GM19397 (cell line): ENCODE results near the gene DDX6.

Experiments
- ATAC-seq: cut with Tn5 transposase; IDR thresholded peaks from one replicate; pipeline ENCODE4 v1.9.1; 2021; ENCODE audit warnings: mild to moderate bottlenecking, moderate library complexity; ENCODE audit not compliant: unreplicated experiment

Gene DDX6

DNA sequence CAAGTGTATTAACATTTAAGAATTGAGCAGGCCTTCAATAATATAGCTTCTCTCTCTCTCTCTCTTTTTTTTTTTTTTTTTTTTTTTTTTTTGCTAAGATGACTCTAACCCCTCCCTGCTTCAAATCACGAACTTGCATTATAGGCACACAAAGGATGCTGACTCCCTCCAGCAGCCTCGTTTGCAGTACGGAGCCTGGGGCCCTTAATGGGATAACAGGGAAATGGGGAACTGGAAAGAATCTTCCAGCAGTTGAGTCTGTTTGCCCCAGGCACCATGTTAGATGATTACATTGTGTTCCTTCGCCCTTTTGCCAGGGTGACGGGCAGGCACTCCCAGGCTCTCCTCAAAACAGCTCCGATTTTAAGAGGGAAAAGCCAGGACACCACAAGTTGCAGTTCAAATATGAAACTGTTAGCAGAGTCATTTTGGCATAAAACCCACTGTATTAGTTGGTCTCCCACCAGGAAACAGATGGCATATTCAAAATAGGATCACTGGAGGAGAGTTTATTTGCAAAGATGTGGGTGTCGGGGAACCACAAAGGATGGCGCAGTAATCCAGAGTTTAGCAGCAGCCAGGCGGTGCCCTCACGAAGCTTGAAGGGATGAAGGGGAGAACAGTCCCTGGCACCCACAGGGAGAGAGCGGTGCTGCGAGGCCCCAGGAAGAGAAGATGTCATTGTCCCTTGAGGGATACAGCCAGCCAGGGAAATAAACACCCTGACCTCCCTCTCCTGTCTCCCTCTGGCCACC is 85.0 kb downstream of the DDX6 start:
- no peak for ATAC-seq

DNA sequence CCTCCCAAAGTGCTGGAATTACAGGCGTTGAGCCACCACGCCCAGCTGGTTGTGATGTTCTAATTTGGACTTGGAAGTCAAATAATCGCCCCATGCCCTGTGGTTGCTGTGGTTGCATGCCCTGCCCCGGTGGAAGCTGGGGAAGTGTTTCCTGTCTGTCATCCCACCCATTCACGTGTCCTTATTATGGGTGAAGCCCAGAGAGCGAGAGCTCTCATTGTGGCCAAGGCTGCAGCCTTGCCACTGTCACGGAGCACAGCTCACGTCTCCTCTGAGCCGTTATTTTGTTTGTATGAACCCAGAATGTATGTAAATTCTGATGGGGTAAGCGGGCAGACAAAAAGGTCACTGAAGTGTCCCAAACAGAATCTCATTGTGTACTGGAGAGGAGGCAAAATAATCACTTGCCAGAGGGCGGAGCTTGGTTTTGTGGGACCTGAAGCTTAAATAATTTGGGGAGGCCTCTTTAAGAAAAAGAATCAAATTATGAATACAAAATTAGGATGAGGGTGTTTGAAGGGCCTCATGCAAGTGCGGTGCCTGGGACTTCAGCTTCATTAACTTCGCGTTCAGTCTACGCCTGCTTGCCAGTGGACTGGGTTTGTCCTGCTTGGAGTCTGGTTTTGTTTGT is 85.7 kb downstream of the DDX6 start:
- no peak for ATAC-seq

DNA sequence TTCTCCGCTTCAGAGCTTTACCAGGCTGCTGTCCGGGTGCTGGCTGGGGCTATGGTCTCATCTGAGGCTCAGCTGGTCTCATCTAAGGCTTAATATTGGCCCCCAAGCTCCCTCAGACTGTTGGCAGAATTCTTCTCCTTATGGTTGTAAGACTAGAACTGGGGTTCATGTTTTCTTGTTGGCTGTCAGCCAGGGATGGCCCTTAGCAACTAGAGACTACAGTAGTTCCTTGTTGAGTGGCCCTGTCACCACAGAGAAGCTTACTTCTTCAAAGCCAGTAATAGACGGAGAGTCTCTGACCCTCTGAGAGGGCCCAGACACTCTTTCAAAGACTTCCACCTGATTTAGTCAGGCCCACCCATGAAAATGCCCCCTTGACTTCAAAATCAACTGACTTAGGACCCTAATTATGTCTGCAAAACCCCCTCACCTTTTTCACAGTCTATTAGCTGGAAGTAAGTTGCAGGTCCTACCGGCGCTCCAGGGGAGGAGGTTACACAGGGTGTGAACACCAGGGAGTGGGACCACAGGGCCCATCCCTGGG is 87.3 kb downstream of the DDX6 start:
- ATAC-seq: no peak

GRCh38 chr11:118699506-118700220 is 91.3 kb downstream of the DDX6 start:
- ATAC-seq: no peak
